C1 segment of cervical spinal cord (tissue), 14 donors: ENCODE data around the gene MYMX.

ENCODE experiments used
- DNase-seq, 14 donors: peaks; one replicate each; lab custom pipeline; 2025; lab: John Stamatoyannopoulos, UW

MYMX gene

GRCh38 chr6:44264154-44265006, 47.7 kb downstream of the MYMX start:
- DNase-seq = peak in 5 of 14 donors; percentile 32 to 49 (median 39)

DNA sequence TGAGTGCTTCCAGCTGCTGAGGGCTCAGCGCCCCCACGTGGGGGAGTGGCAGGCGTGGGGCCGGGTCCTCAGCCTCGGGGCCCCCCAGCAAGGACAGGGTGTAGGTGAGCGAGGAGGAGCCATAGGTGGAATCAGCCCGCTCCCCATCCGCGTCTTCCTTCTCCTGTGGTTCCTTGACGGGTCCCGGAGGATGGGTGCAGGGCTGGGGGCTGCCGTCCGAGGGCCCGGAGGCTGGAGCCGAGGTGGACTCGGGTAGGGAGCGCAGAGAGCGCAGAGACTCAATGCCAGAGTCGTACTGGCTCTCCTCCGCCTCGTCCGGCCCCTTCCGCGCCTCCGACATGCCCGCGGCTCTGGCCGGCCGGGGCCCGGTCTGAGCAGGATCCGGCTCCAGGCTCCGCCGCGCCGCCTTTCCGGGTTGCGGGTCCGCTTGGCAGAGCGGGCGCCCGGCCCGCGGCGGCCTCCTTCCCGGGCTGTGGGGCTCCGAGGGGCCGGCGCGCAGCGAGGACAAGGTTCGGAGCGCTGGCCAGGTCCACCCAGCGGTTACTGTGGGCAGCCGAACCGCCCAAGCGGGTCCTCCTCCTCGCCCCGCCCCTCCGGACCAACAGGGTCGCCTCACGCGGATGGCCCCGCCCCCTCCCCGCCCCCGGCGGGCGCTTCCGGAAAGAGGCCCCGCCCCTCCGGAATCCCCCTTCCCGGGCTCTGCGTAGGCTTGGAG, 48.4 kb downstream of the MYMX start, which contains the start of gene NFKBIE:
NFKBIE (minus strand) TSS at position 545 of the 715 bp plus-strand sequence; CDS start at position 340, 205 bp downstream.
- DNase-seq = peak; percentile 48 to 95 (median 84)

GRCh38 chr6:44265722-44266233, 49.1 kb downstream of the MYMX start:
- DNase-seq = no peak

- no peak for DNase-seq
Measured at GRCh38 chr6:44266347-44266746, 49.6 kb downstream of the MYMX start.

DNA sequence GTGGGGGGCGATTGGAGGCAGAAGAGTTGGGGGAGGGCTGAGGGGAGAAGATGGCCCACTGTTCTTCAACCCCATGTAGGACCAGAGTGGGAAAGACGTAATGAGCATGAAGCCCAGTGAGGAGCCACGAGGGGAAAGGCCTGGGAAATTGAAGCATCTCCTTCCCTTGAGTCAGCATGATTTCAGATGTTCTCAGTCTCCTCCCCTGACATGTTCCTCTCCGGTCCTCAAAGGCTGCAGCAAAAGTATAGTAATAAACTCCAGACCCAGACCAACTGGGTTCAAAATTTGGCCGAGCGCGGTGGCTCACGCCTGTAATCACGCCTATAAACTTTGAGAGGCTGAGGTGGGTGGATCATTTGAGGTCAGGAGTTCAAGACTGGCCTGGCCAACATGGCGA, 50.5 kb downstream of the MYMX start:
- no peak for DNase-seq
